B cell (primary cell): ENCODE results near the gene GPATCH8. TPM values are rescaled to one million over a fixed set of nuclear protein-coding genes. Genes with fewer than 3 reads are reported as not detected.
A peak's percentile ranks its signal among the peaks of the same experiment; 100 is the strongest.

ENCODE experiments used
- ATAC-seq: fragments of 200-7000 bp; cut with Tn5 transposase; one replicate; pipeline ENCODE4 v1.10.0; 2021; ENCODE audit warnings: low read depth, mild to moderate bottlenecking, moderate number of reproducible peaks, moderate library complexity
- CTCF ChIA-PET: fragments of 350-600 bp; sonication (Branson Sonifier 250); formaldehyde crosslinking; loops from one replicate; lab custom pipeline; 2021; ENCODE audit warnings: antibody characterized with exemption, inconsistent platforms; lab: Charles Lee
- POLR2A ChIA-PET: fragments of 350-600 bp; sonication (Branson Sonifier 250); formaldehyde crosslinking; loops from one replicate; lab custom pipeline; 2021; ENCODE audit warnings: antibody characterized with exemption; lab: Charles Lee
- DNase-seq: peaks from one replicate; pipeline ENCODE4 v3.0.0; 2013
- H2AFZ ChIP-seq: 2 replicates; pipeline ENCODE4 v1.6.1; 2012; ENCODE audit warnings: mild to moderate bottlenecking, low read depth, low read length; ENCODE audit not compliant: insufficient read depth, poor library complexity, severe bottlenecking
- H3K27ac ChIP-seq, 2 donors: 1 replicate in 1 of 2; 2 replicates in 1 of 2; pipeline ENCODE4 v1.5.1; 2012 to 2013; ENCODE audit warnings: low read length in 2 of 2, mild to moderate bottlenecking in 2 of 2, moderate library complexity in 1 of 2
- H3K27me3 ChIP-seq, 4 experiments: fragments of 200-600 bp in 1 of 4; sonication (generic) in 1 of 4; replicated peaks in 1 of 4; 1 replicate in 2 of 4; 2 replicates in 2 of 4; pipeline versions ENCODE4 v1.6.1 to v1.7.0; 2013 to 2016; ENCODE audit warnings: low read length in 3 of 4, mild to moderate bottlenecking in 2 of 4, mixed read lengths in 1 of 4, moderate library complexity in 1 of 4; ENCODE audit not compliant: insufficient read depth in 4 of 4, control insufficient read depth in 3 of 4; ENCODE audit errors: control extremely low read depth in 1 of 4
- H3K36me3 ChIP-seq, 2 experiments: replicated peaks in 1 of 2; 1 replicate in 1 of 2; 2 replicates in 1 of 2; pipeline versions ENCODE4 v1.6.1 to v1.7.1; 2013; ENCODE audit warnings: low read length in 1 of 2; ENCODE audit not compliant: insufficient read depth in 2 of 2, control insufficient read depth in 1 of 2; ENCODE audit errors: control extremely low read depth in 1 of 2, extremely low read depth in 1 of 2
- H3K4me1 ChIP-seq, 2 donors: fragments of 200-600 bp in 1 of 2; sonication (generic) in 1 of 2; 1 replicate in 1 of 2; 2 replicates in 1 of 2; pipeline versions ENCODE4 v1.5.1 to v1.6.1; 2013 to 2017; ENCODE audit warnings: low read length in 2 of 2; ENCODE audit not compliant: control insufficient read depth in 2 of 2, insufficient read depth in 2 of 2
- H3K4me2 ChIP-seq: replicated peaks from 2 replicates; pipeline ENCODE3; 2012; ENCODE audit warnings: mild to moderate bottlenecking, low read depth, low read length; ENCODE audit not compliant: poor library complexity, severe bottlenecking
- H3K4me3 ChIP-seq, 5 experiments: fragments of 200-600 bp in 1 of 5; sonication (generic) in 1 of 5; 1 replicate in 3 of 5; 2 replicates in 2 of 5; pipeline versions ENCODE4 v1.5.1 to v1.7.0; 2011 to 2016; ENCODE audit warnings: low read length in 4 of 5, mild to moderate bottlenecking in 4 of 5, low read depth in 2 of 5, control low read depth in 1 of 5, moderate library complexity in 1 of 5; ENCODE audit not compliant: insufficient read depth in 1 of 5; ENCODE audit errors: control extremely low read depth in 1 of 5, extremely low read depth in 1 of 5
- H3K79me2 ChIP-seq: fragments of 200-600 bp; sonication (generic); one replicate; pipeline ENCODE4 v1.6.0; 2016; ENCODE audit warnings: low read length; ENCODE audit not compliant: control insufficient read depth, insufficient read depth
- H3K9ac ChIP-seq: fragments of 200-600 bp; sonication (generic); 2 replicates; pipeline ENCODE4 v1.6.1; 2017; ENCODE audit warnings: mild to moderate bottlenecking, low read length, moderate library complexity
- H3K9me3 ChIP-seq, 3 donors: one replicate each; pipeline versions ENCODE4 v1.6.1 to v1.7.1; 2013; ENCODE audit warnings: low read length in 2 of 3; ENCODE audit not compliant: control insufficient read depth in 2 of 3, insufficient read depth in 1 of 3; ENCODE audit errors: control extremely low read depth in 1 of 3
- H4K20me1 ChIP-seq: 2 replicates; pipeline ENCODE4 v1.6.0; 2012; ENCODE audit warnings: mild to moderate bottlenecking, low read length; ENCODE audit not compliant: insufficient read depth, control insufficient read depth, poor library complexity, severe bottlenecking
- H3K27ac Mint-ChIP-seq: one replicate; pipeline ENCODE4 v1.8.0; 2021; ENCODE audit warnings: mixed read lengths
- H3K27me3 Mint-ChIP-seq: one replicate; pipeline ENCODE4 v1.8.0; 2021; ENCODE audit warnings: mixed read lengths
- H3K4me1 Mint-ChIP-seq: one replicate; pipeline ENCODE4 v1.8.0; 2021; ENCODE audit warnings: mixed read lengths
- H3K4me3 Mint-ChIP-seq: one replicate; pipeline ENCODE4 v1.8.0; 2021; ENCODE audit warnings: mixed read lengths
- H3K9me3 Mint-ChIP-seq: one replicate; pipeline ENCODE4 v1.8.0; 2022; ENCODE audit warnings: mixed read lengths; ENCODE audit not compliant: insufficient read depth
- CTCF ChIP-seq: fragments of 200-600 bp; IDR thresholded peaks from one replicate; pipeline ENCODE4 v1.8.0; 2022; ENCODE audit warnings: antibody characterized with exemption, mild to moderate bottlenecking
- EZH2 ChIP-seq: IDR thresholded peaks from 2 replicates; pipeline ENCODE4 v1.6.1; 2012; ENCODE audit warnings: borderline replicate concordance, low read depth, mild to moderate bottlenecking, moderate library complexity, low read length; ENCODE audit not compliant: insufficient read depth, poor library complexity, severe bottlenecking
- WGBS: methylation state at CpG from one replicate; pipeline ENCODE4 v1.1.5; 2013; ENCODE audit warnings: missing lambda C conversion rate; ENCODE audit not compliant: insufficient coverage; 5-methylcytosine and 5-hydroxymethylcytosine counted together
- intact Hi-C: fragments of 100-400 bp; cut with micrococcal nuclease; formaldehyde crosslinking; loops from one replicate; pipeline ENCODE4 v1.10.0; 2022
- polyA plus RNA-seq: library from polyadenylated mRNA; depleted of rRNA; stranded (reverse); fragments of >200 nt; gene quantifications from 2 replicates; pipeline ENCODE4 v1.2.3, GENCODE V29; 2012
- total RNA-seq, 2 donors: library from RNA; stranded (reverse); fragments of 120-200 nt in 1 of 2; gene quantifications; 1 replicate in 1 of 2; 2 replicates in 1 of 2; pipeline versions ENCODE4 v1.2.3 to v1.2.4, GENCODE V29; 2013 to 2022

Gene GPATCH8
- total and polyA plus RNA-seq, 2 donors (not counting 1 experiment from before 2014, with no cell fraction given): 28.3 to 83.4 TPM

GRCh38 chr17:44374306-44375195 lies 128.7 kb downstream of the GPATCH8 start:
- H3K4me3 ChIP-seq: no peak overlapping the region
- no peaks in the 10 kb centered on the region for H3K9me3 ChIP-seq
- Mint-ChIP-seq H3K27ac (no peak overlapping the region), H3K9me3 (no peaks in the 10 kb centered on the region), H3K4me1 (peaks cover 6% of the 10 kb centered on the region), H3K27me3 (peaks cover 38% of the 10 kb centered on the region), H3K4me3 (no peak overlapping the region)
- H3K9ac ChIP-seq: no peak overlapping the region
- no peaks in the 10 kb centered on the region for H3K36me3 ChIP-seq
- 51% methylated on average over 27 of the region's 31 CpGs for WGBS
- no peak for DNase-seq
- no peaks in the 10 kb centered on the region for H3K79me2 ChIP-seq
- no peaks in the 10 kb centered on the region for H3K4me1 ChIP-seq
- no peak for TF ChIP-seq EZH2
- TF ChIP-seq CTCF: no peak
- intact Hi-C loops: no loop called here
- no peak overlapping the region for H3K27ac ChIP-seq
- peaks cover 0 to 17% (median 0%) of the 10 kb centered on the region in 4 experiments for H3K27me3 ChIP-seq
- no peak overlapping the region for H2AFZ ChIP-seq
- no peaks in the 10 kb centered on the region for H4K20me1 ChIP-seq
- ChIA-PET POLR2A (no interaction called here), CTCF (interaction anchor here (0.9 kb wide), 1 partner anchor 11 kb away, joined by 3 read pairs; no protein-coding TSS in a partner anchor)
- H3K4me2 ChIP-seq: peak overlapping the region; percentile 11
- no peak for ATAC-seq

- DNase-seq (no peak), ATAC-seq (no peak)
- ChIA-PET POLR2A (no interaction called here), CTCF (interaction anchor here (1.0 kb wide), 1 partner anchor 9 kb away, joined by 3 read pairs; the partner anchor contains the start of gene FAM171A2)
- TF ChIP-seq EZH2: no peak
- TF ChIP-seq CTCF: no peak
- H3K4me1 Mint-ChIP-seq: peaks cover 6% of the 10 kb centered on the region
- Histone ChIP-seq H3K4me1 (no peaks in the 10 kb centered on the region), H3K4me2 (no peak overlapping the region), H4K20me1 (no peaks in the 10 kb centered on the region), H3K36me3 (no peaks in the 10 kb centered on the region), H3K79me2 (no peaks in the 10 kb centered on the region), H3K9me3 (no peaks in the 10 kb centered on the region), H3K27me3 (peaks cover 0 to 19% (median 2%) of the 10 kb centered on the region in 4 experiments), H3K9ac (no peak overlapping the region), H2AFZ (no peak overlapping the region), H3K27ac (no peak overlapping the region), H3K4me3 (no peak overlapping the region)
- H3K27me3 Mint-ChIP-seq: peaks cover 44% of the 10 kb centered on the region
- no peak overlapping the region for H3K4me3 Mint-ChIP-seq
- no CpG with 5 or more reads among the region's 10 CpGs for WGBS
- H3K9me3 Mint-ChIP-seq: no peaks in the 10 kb centered on the region
- no peak overlapping the region for H3K27ac Mint-ChIP-seq
- intact Hi-C loops: no loop called here
These were observed 131.2 kb downstream of the GPATCH8 start for GRCh38 chr17:44372036-44372435.
